HEK293T (cell line): ENCODE measurements around the gene CSGALNACT2.

ENCODE experiments used
- CTCF ChIA-PET: fragments of 350-600 bp; formaldehyde crosslinking; extraction: SDS; loops from one replicate; lab custom pipeline; 2021; ENCODE audit warnings: antibody characterized with exemption, inconsistent platforms; lab: Yijun Ruan, JAX
- POLR2A ChIA-PET: fragments of 350-600 bp; formaldehyde crosslinking; extraction: SDS; loops from one replicate; lab custom pipeline; 2020; ENCODE audit warnings: antibody characterized with exemption, inconsistent platforms; lab: Yijun Ruan, JAX
- DNase-seq: peaks from one replicate; pipeline ENCODE4 v3.0.0; 2012; ENCODE audit warnings: mixed read lengths; ENCODE audit errors: extremely low spot score
- ARNT ChIP-seq: fragments of 450-650 bp; IDR thresholded peaks from 2 replicates; pipeline ENCODE4 v1.6.1; 2017; ENCODE audit warnings: mild to moderate bottlenecking
- BHLHE40 ChIP-seq: fragments of 450-650 bp; IDR thresholded peaks from 2 replicates; pipeline ENCODE4 v1.6.1; 2016; ENCODE audit warnings: mild to moderate bottlenecking, moderate library complexity, borderline replicate concordance
- CTBP1 ChIP-seq: fragments of 450-650 bp; IDR thresholded peaks from 2 replicates; pipeline ENCODE4 v1.6.1; 2016; ENCODE audit warnings: borderline replicate concordance
- ELF4 ChIP-seq: fragments of 450-650 bp; IDR thresholded peaks from 2 replicates; pipeline ENCODE4 v1.6.1; 2017; ENCODE audit warnings: antibody characterized with exemption
- FOXA1 ChIP-seq: fragments of 450-650 bp; IDR thresholded peaks from 2 replicates; pipeline ENCODE4 v1.6.1; 2016; ENCODE audit warnings: mild to moderate bottlenecking
- FOXK2 ChIP-seq: fragments of 450-650 bp; IDR thresholded peaks from 2 replicates; pipeline ENCODE4 v1.6.1; 2016; ENCODE audit warnings: mild to moderate bottlenecking
- FOXM1 ChIP-seq: fragments of 450-650 bp; IDR thresholded peaks from 2 replicates; pipeline ENCODE4 v1.6.1; 2017; ENCODE audit warnings: mild to moderate bottlenecking, borderline replicate concordance
- HDGF ChIP-seq: fragments of 450-650 bp; IDR thresholded peaks from 2 replicates; pipeline ENCODE4 v1.6.1; 2017; ENCODE audit warnings: antibody characterized with exemption, borderline replicate concordance
- L3MBTL2 ChIP-seq: fragments of 450-650 bp; conservative IDR thresholded peaks from 2 replicates; pipeline ENCODE4 v1.6.1; 2016; ENCODE audit warnings: mild to moderate bottlenecking
- LEF1 ChIP-seq: fragments of 450-650 bp; IDR thresholded peaks from 2 replicates; pipeline ENCODE4 v1.6.1; 2017; ENCODE audit warnings: mild to moderate bottlenecking, borderline replicate concordance
- NFRKB ChIP-seq: fragments of 450-650 bp; IDR thresholded peaks from 2 replicates; pipeline ENCODE4 v1.6.1; 2016; ENCODE audit warnings: mild to moderate bottlenecking, moderate library complexity
- PKNOX1 ChIP-seq: fragments of 450-650 bp; IDR thresholded peaks from 2 replicates; pipeline ENCODE4 v1.6.1; 2016
- SP1 ChIP-seq: fragments of 450-650 bp; IDR thresholded peaks from 2 replicates; pipeline ENCODE4 v1.6.1; 2017
- SUZ12 ChIP-seq: fragments of 450-650 bp; IDR thresholded peaks from 2 replicates; pipeline ENCODE4 v1.6.1; 2016; ENCODE audit warnings: mild to moderate bottlenecking
- TARDBP ChIP-seq: fragments of 450-650 bp; IDR thresholded peaks from 2 replicates; pipeline ENCODE4 v1.6.1; 2016
- ZNF384 ChIP-seq: fragments of 450-650 bp; IDR thresholded peaks from 2 replicates; pipeline ENCODE4 v1.6.1; 2016

The CSGALNACT2 gene

GRCh38 chr10:43115881-43116595, 22.2 kb upstream of the CSGALNACT2 start:
- no peak for TF ChIP-seq FOXA1
- no peak for TF ChIP-seq LEF1
- TF ChIP-seq FOXM1 = no peak
- TF ChIP-seq HDGF = no peak
- no peak for TF ChIP-seq ARNT
- TF ChIP-seq SUZ12 = no peak
- no peak for TF ChIP-seq SP1
- no peak for TF ChIP-seq L3MBTL2
- no peak for TF ChIP-seq ZNF384
- CTCF ChIA-PET = no interaction called here
- POLR2A ChIA-PET = no interaction called here
- DNase-seq = no peak

- TF ChIP-seq CTBP1 (no peak), FOXA1 (no peak)
- no peak for DNase-seq
- CTCF ChIA-PET = no interaction called here
- POLR2A ChIA-PET = no interaction called here
Measured at GRCh38 chr10:43116596-43116995, 21.6 kb upstream of the CSGALNACT2 start.

- DNase-seq = no peak
- ChIA-PET CTCF (no interaction called here), POLR2A (no interaction called here)
- no peak for TF ChIP-seq ZNF384
- TF ChIP-seq L3MBTL2 = no peak
- no peak for TF ChIP-seq NFRKB
- TF ChIP-seq CTBP1 = no peak
- TF ChIP-seq FOXA1 = no peak
- TF ChIP-seq BHLHE40 = no peak
- TF ChIP-seq ARNT = no peak
- TF ChIP-seq PKNOX1 = no peak
- TF ChIP-seq TARDBP = no peak
- TF ChIP-seq LEF1 = no peak
- TF ChIP-seq FOXK2 = no peak
- no peak for TF ChIP-seq HDGF
- TF ChIP-seq SP1 = no peak
Measured at GRCh38 chr10:43117031-43117776, 21.0 kb upstream of the CSGALNACT2 start.

- ChIA-PET CTCF (no interaction called here), POLR2A (no interaction called here)
- DNase-seq = no peak
- TF ChIP-seq TARDBP = no peak
- no peak for TF ChIP-seq NFRKB
- TF ChIP-seq CTBP1 = no peak
Measured at GRCh38 chr10:43117777-43118583, 20.3 kb upstream of the CSGALNACT2 start.

GRCh38 chr10:43118631-43119415, 19.4 kb upstream of the CSGALNACT2 start:
- TF ChIP-seq ZNF384 (no peak), L3MBTL2 (no peak), ARNT (no peak), SP1 (no peak), PKNOX1 (no peak), FOXM1 (no peak), HDGF (no peak), NFRKB (no peak), FOXA1 (no peak), ELF4 (no peak), FOXK2 (no peak)
- CTCF ChIA-PET = no interaction called here
- DNase-seq = no peak
- POLR2A ChIA-PET = no interaction called here

- POLR2A ChIA-PET = no interaction called here
- CTCF ChIA-PET = no interaction called here
Measured at GRCh38 chr10:43119416-43120115, 18.7 kb upstream of the CSGALNACT2 start.

More at GRCh38 chr10:43119416-43120115, 18.7 kb upstream of the CSGALNACT2 start:
- TF ChIP-seq L3MBTL2 (no peak), ZNF384 (no peak), BHLHE40 (no peak), PKNOX1 (no peak), TARDBP (no peak), ARNT (no peak), NFRKB (no peak), FOXK2 (no peak), SUZ12 (no peak), ELF4 (no peak), FOXM1 (no peak)
- no peak for DNase-seq
